Hepatocyte (in vitro differentiated cells): ENCODE measurements around the gene CCDC18.
"Not testable (repeated sequence)": the region's sequence is repeated elsewhere in the genome, so short reads cannot be mapped to it uniquely, and the experiment has no call there.

Experiments used
- CTCF ChIP-seq: fragments of 200-600 bp; sonication (generic); IDR thresholded peaks from 2 replicates; pipeline ENCODE4 v1.5.1; 2016; ENCODE audit warnings: antibody characterized with exemption, mild to moderate bottlenecking; ENCODE audit not compliant: poor library complexity
- EZH2 ChIP-seq: fragments of 200-600 bp; sonication (generic); IDR thresholded peaks from 2 replicates; pipeline ENCODE4 v1.6.1; 2016; ENCODE audit warnings: antibody characterized with exemption, mild to moderate bottlenecking, borderline replicate concordance
- EZH2phosphoT487 ChIP-seq: fragments of 200-600 bp; sonication (generic); IDR thresholded peaks from one replicate; pipeline ENCODE4 v1.6.1; 2018; ENCODE audit warnings: antibody characterized with exemption, mild to moderate bottlenecking, low read depth, moderate library complexity; ENCODE audit not compliant: unreplicated experiment, severe bottlenecking

- not testable (repeated sequence) for TF ChIP-seq CTCF, EZH2, EZH2phosphoT487
These were observed 94.7 kb downstream of the CCDC18 start for GRCh38 chr1:93275262-93275633.
